Measurements from ENCODE around the gene DENND1B. TPM values are rescaled to one million over a fixed set of nuclear protein-coding genes. Genes with fewer than 3 reads are reported as not detected.

Gene DENND1B
- total and polyA plus RNA-seq, 9 of the 15 experiments (the other 6 are each of a cell fraction or from before 2014, with no cell fraction given), result 2.1 to 12.1 (median 7.5) TPM

DNA sequence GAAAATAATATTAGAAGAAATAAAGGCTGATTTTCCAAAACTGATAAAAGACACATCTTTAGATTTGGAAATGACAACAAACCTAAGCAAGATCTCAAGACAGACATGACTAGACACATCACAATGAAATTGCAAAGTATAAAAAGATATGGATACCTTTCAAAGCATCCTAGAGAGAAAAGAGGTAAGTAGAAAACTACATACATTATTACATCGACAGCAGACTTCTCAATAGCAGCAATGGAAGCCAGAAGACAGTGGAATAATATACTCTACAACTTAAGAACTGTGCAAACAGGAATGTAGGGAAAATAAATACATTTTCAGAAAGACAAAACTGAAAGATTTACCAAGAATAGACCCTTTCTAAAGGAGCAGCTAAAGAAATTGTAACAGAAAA lies 50.2 kb downstream of the DENND1B start (continued):
- TF ChIP-seq, protein P1, sequence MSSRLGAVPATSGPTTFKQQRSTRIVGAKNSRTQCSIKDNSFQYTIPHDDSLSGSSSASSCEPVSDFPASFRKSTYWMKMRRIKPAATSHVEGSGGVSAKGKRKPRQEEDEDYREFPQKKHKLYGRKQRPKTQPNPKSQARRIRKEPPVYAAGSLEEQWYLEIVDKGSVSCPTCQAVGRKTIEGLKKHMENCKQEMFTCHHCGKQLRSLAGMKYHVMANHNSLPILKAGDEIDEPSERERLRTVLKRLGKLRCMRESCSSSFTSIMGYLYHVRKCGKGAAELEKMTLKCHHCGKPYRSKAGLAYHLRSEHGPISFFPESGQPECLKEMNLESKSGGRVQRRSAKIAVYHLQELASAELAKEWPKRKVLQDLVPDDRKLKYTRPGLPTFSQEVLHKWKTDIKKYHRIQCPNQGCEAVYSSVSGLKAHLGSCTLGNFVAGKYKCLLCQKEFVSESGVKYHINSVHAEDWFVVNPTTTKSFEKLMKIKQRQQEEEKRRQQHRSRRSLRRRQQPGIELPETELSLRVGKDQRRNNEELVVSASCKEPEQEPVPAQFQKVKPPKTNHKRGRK (tag; IDR thresholded peaks at IDR 0.05), result no peak
- TF ChIP-seq ETV6 (IDR thresholded peaks at IDR 0.05; ENCODE audit: borderline replicate concordance in 1 of 2, low read depth in 2 of 2, low read length in 1 of 2) (no peak), ETV6 (CRISPR knock-in tag; IDR thresholded peaks at IDR 0.05; ENCODE audit: borderline replicate concordance) (no peak), ZEB2 (IDR thresholded peaks at IDR 0.05) (peak; percentile 43; the same call in 1 of the 2 replicates), BRD9 (IDR thresholded peaks at IDR 0.05; ENCODE audit: low read depth, partially characterized antibody) (peak; percentile 32), HNRNPK (IDR thresholded peaks at IDR 0.05; ENCODE audit: low read depth, low read length, poor library complexity, severe bottlenecking) (no peak), RBM15 (IDR thresholded peaks at IDR 0.05; ENCODE audit: insufficient read depth, low read length) (no peak), ZNF507 (tag; conservative IDR thresholded peaks at IDR 0.05) (0 out of 2 replicates have a peak, but pooled peaks have one; percentile 19)
- TF ChIP-seq, protein P2, sequence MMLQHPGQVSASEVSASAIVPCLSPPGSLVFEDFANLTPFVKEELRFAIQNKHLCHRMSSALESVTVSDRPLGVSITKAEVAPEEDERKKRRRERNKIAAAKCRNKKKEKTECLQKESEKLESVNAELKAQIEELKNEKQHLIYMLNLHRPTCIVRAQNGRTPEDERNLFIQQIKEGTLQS (IDR thresholded peaks at IDR 0.05), result no peak
- TF ChIP-seq, protein P2 (CRISPR knock-in tag; conservative IDR thresholded peaks at IDR 0.05), result no peak
- TF ChIP-seq, protein P3, sequence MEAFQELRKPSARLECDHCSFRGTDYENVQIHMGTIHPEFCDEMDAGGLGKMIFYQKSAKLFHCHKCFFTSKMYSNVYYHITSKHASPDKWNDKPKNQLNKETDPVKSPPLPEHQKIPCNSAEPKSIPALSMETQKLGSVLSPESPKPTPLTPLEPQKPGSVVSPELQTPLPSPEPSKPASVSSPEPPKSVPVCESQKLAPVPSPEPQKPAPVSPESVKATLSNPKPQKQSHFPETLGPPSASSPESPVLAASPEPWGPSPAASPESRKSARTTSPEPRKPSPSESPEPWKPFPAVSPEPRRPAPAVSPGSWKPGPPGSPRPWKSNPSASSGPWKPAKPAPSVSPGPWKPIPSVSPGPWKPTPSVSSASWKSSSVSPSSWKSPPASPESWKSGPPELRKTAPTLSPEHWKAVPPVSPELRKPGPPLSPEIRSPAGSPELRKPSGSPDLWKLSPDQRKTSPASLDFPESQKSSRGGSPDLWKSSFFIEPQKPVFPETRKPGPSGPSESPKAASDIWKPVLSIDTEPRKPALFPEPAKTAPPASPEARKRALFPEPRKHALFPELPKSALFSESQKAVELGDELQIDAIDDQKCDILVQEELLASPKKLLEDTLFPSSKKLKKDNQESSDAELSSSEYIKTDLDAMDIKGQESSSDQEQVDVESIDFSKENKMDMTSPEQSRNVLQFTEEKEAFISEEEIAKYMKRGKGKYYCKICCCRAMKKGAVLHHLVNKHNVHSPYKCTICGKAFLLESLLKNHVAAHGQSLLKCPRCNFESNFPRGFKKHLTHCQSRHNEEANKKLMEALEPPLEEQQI (IDR thresholded peaks at IDR 0.05), result peak; percentile 77; the same call in 1 of the 2 replicates
- TF ChIP-seq, protein P4, sequence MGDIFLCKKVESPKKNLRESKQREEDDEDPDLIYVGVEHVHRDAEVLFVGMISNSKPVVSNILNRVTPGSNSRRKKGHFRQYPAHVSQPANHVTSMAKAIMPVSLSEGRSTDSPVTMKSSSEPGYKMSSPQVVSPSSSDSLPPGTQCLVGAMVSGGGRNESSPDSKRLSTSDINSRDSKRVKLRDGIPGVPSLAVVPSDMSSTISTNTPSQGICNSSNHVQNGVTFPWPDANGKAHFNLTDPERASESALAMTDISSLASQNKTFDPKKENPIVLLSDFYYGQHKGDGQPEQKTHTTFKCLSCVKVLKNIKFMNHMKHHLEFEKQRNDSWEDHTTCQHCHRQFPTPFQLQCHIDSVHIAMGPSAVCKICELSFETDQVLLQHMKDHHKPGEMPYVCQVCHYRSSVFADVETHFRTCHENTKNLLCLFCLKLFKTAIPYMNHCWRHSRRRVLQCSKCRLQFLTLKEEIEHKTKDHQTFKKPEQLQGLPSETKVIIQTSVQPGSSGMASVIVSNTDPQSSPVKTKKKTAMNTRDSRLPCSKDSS (IDR thresholded peaks at IDR 0.05; ENCODE audit: low read depth, partially characterized antibody), result peak; percentile 83
- TF ChIP-seq, protein P5, sequence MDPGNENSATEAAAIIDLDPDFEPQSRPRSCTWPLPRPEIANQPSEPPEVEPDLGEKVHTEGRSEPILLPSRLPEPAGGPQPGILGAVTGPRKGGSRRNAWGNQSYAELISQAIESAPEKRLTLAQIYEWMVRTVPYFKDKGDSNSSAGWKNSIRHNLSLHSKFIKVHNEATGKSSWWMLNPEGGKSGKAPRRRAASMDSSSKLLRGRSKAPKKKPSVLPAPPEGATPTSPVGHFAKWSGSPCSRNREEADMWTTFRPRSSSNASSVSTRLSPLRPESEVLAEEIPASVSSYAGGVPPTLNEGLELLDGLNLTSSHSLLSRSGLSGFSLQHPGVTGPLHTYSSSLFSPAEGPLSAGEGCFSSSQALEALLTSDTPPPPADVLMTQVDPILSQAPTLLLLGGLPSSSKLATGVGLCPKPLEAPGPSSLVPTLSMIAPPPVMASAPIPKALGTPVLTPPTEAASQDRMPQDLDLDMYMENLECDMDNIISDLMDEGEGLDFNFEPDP (CRISPR knock-in tag; IDR thresholded peaks at IDR 0.05), result no peak
- TF ChIP-seq, protein P6, sequence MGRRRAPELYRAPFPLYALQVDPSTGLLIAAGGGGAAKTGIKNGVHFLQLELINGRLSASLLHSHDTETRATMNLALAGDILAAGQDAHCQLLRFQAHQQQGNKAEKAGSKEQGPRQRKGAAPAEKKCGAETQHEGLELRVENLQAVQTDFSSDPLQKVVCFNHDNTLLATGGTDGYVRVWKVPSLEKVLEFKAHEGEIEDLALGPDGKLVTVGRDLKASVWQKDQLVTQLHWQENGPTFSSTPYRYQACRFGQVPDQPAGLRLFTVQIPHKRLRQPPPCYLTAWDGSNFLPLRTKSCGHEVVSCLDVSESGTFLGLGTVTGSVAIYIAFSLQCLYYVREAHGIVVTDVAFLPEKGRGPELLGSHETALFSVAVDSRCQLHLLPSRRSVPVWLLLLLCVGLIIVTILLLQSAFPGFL (CRISPR knock-in tag; IDR thresholded peaks at IDR 0.05), result no peak
- TF ChIP-seq, protein P7, sequence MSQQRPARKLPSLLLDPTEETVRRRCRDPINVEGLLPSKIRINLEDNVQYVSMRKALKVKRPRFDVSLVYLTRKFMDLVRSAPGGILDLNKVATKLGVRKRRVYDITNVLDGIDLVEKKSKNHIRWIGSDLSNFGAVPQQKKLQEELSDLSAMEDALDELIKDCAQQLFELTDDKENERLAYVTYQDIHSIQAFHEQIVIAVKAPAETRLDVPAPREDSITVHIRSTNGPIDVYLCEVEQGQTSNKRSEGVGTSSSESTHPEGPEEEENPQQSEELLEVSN (IDR thresholded peaks at IDR 0.05; ENCODE audit: borderline replicate concordance in 1 of 2, extremely low read depth in 1 of 2, insufficient read depth in 1 of 2, insufficient read length in 1 of 2, low read depth in 1 of 2, low read length in 1 of 2, poor library complexity in 1 of 2, severe bottlenecking in 1 of 2), result no peak
